Fibroblast of villous mesenchyme (primary cell): ENCODE results near the gene ETV1. TPM values are rescaled to one million over a fixed set of nuclear protein-coding genes. Genes with fewer than 3 reads are reported as not detected.

Experiments
- DNase-seq: peaks from one replicate; pipeline ENCODE4 v3.0.0-alpha.2; 2010; ENCODE audit warnings: low read depth
- H3K4me3 ChIP-seq: 2 replicates; pipeline ENCODE4 v1.5.1; 2011; ENCODE audit warnings: low read depth, mild to moderate bottlenecking, low read length
- CTCF ChIP-seq: IDR thresholded peaks from 2 replicates; pipeline ENCODE4 v1.5.1; 2012; ENCODE audit warnings: low read depth, mild to moderate bottlenecking, low read length; ENCODE audit not compliant: insufficient read depth
- total RNA-seq: library from RNA; depleted of rRNA; stranded (reverse); fragments of >200 nt; gene quantifications from 2 replicates; pipeline ENCODE4 v1.2.3, GENCODE V29; 2012

The ETV1 gene
- total RNA-seq, 1 donor = 11.7 TPM

DNA sequence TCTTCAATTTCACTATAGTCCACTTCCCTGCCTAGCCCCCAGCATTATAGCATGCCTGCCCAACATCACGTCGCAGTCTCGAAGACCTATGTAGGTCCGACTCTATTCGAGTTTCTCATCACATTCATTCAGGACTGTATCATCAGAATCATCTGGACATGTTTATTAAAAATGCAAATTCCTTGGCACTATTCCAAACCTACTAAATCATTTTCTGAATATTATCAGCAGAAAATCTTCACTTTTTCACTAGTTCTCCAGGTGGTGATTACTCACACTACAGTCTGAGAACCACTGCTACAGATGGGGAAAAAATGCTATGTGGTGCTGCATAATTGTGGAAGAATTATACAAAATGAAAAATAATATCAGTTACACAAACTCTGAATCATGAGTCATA, 29.3 kb upstream of the ETV1 start:
- no peak overlapping the region for H3K4me3 ChIP-seq
- no peak for TF ChIP-seq CTCF
- DNase-seq = no peak

DNA sequence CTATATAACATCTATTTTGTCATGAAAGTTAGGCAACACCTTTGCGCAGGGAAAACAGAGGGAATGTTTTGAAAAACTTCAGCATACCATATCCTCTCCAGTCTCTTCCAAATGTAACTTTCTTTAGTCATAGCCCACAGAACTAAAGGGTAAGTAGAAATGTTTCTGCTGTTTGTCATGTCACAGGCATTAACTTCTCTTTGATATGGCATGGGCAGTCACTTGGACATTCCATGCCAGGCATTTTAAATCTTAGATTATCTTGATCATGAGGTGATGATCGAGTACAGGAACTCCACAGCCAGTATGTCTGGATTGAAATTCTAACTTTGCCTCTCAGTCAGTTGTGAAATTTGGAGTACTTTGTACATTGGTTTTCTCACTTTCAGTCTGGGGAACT, 27.5 kb upstream of the ETV1 start:
- peak; percentile 10 for DNase-seq
- no peak overlapping the region for H3K4me3 ChIP-seq
- TF ChIP-seq CTCF = no peak

DNA sequence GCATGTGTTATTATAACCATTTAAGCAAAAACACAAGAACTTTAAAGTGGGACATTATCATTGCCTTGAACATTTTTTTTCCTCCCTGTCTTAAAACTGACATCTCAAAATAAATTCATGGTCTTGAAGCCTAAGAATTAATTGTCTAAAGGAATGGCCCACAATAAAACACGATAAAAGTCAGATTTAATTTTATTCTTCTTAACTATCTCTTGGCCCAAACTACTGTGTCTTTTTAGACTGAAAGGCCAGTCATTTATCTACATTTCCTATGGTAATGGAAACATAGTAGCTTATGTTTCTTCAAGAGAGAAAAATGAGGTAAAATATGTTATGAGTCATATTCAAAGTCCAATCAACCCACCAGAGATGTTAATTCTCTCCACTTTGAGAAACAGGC, 24.4 kb upstream of the ETV1 start:
- no peak for TF ChIP-seq CTCF
- DNase-seq = no peak
- H3K4me3 ChIP-seq = no peak overlapping the region

- no peak overlapping the region for H3K4me3 ChIP-seq
- no peak for TF ChIP-seq CTCF
- DNase-seq = peak; percentile 53
These were observed 20.3 kb upstream of the ETV1 start for GRCh38 chr7:14009453-14010418.

DNA sequence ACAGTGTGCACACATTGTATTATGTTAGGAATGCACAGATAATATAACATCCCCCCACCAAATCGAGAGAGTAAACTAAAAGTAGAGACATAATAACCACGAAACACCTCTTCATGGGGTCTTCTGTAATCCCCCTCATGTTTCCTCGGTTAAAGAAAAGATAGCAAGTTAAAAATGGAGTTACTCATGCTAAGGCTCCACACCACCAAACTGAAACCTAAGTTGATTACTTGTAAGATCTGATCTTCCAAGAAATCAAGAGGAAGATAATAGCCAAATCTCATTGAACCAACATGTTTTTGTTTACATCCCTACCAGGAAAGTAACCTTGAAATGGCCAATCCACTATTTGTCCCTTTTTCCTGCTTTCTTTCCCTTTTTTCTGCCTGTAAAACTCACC, 11.7 kb upstream of the ETV1 start:
- no peak overlapping the region for H3K4me3 ChIP-seq
- no peak for DNase-seq
- TF ChIP-seq CTCF = no peak

GRCh38 chr7:14000247-14000646, 10.8 kb upstream of the ETV1 start:
- H3K4me3 ChIP-seq = no peak overlapping the region
- TF ChIP-seq CTCF = no peak
- DNase-seq = no peak
